Left renal pelvis (tissue), 4 donors: ENCODE results near the gene RNF212. TPM values are rescaled to one million over a fixed set of nuclear protein-coding genes. Genes with fewer than 3 reads are reported as not detected.

Source experiments
- DNase-seq, 4 donors: peaks; one replicate each; pipeline ENCODE4 v3.0.0-alpha.2; 2013; ENCODE audit warnings: low read depth in 4 of 4, low spot score in 3 of 4
- polyA plus RNA-seq, 4 donors: library from polyadenylated mRNA; unstranded; fragments of 120-200 nt; gene quantifications; one replicate each; pipeline ENCODE4 v1.2.1, GENCODE V29; 2013; ENCODE audit not compliant: insufficient read length in 4 of 4

RNF212 gene
- polyA plus RNA-seq, 4 donors, result 10.5 to 19.2 (median 15.8) TPM

DNA sequence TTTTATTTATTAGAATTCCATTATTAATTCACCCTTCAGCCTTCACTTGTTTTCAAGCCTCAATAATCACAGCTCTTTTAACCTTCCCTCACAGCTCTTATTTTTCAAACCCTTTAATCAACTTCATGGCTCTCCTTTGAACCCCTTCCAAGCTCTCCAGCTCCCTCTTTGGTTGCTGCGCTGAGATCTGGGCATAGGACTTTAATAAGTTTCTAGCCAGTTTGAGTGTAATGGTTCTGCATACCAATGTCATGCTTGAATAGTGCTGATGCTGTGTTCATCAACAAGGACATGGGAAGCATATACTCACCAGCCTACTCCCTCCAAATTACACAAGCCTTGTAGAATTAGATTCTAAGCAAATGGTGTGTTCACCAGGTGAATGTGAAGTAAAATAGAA is 3.5 kb upstream of the RNF212 start:
- peak in 1 of 4 donors; percentile 48 for DNase-seq

DNA sequence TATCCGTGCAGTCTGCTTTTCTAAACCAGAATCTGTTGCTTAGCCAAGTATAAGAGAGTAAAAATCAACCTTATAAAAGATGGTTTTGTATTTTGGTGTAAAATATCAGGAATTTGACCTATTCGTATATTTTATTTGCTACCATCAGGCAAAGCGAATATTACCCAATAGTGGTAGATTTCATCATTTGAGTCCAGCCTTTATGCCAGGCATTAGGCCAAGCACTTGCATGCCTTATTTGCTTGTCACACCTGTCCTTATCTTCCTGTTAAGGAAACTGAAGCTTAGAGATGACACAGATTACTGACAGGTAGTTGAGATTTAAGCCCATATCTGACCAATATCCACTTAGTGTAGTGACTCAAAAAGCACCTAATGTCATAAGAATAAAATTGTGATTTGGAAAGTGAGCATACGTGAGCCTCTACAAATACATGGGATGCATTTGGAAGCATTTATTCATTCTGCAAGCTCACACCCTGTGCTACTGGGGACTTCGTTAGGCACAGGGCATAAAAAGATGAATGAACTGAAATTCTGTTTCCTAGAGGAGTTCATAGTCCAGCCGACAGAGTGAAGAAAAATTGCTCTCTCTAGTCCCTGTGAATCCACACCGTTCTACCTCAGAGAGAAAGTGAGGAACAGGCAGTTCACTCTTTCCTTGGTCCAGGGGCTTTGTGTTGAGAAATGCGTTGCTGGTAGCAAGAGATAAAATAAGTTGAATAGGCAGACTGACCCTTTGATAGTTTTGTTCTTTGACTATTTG is 2.3 kb upstream of the RNF212 start:
- DNase-seq, result no peak

GRCh38 chr4:1112821-1113182 is 562 bp downstream of the RNF212 start:
- no peak for DNase-seq

DNA sequence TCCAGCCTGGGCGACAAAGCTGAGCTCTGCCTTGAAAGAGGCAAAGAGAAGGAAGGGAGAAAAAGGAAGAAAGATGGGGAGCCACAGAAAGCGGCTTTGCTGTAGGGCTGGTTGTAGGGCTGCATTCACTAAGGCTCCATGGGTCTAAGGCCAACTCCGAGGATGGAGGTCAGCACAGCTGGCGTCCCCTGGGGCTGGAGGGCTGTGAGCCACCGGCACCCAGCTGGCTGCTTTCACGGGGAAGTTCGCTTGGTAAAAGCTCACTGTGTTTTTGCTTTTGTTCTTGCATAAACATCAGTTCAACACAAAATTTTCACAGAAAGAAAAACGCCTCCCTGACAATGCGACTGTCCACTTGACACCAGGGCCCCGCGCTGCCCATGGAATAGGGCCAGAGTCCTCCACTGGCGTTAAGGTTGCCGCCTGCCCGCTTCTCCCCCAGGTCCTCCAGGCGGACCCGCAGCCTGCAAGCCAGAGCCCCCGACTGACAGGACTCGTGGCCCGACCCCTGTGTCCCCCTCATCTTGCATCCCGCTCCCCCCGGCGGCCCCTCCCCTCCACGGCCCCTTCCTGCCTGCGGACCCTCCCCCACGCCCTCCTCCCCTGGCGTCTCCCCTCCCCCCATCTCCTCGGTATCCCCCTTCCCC is 1.1 kb downstream of the RNF212 start:
- DNase-seq, result no peak

- no peak for DNase-seq
Measured at GRCh38 chr4:1111259-1111809, 2.0 kb downstream of the RNF212 start.

DNA sequence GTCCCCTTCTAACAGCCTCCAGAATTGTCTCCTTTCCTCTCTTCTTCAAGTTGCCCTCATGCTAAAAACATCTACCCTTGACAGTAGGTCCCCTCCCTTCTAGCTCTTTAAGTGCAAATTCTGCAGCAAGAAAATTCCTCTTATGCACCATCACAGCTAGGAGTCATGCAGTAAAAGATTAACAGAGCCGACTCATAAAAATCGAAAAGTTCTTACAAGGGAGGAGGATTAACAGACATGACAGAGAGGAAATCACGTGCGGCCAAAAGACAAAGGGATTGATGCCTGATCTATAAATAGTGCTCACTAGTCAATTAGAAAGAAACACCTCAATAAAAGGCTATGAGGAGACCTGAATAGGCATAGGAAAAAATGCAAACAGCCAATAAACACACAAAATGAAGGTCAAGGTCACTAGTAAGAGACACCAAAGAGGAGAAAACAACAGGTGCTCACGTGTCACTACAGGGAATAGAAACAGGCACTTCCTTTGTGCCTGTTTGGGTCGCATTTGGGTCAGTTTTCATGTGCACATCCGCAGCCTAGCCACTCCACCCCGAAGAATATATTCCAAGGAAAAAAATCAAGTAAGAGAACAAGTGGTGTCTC is 3.4 kb downstream of the RNF212 start:
- DNase-seq, result peak in 1 of 4 donors; percentile 41

DNA sequence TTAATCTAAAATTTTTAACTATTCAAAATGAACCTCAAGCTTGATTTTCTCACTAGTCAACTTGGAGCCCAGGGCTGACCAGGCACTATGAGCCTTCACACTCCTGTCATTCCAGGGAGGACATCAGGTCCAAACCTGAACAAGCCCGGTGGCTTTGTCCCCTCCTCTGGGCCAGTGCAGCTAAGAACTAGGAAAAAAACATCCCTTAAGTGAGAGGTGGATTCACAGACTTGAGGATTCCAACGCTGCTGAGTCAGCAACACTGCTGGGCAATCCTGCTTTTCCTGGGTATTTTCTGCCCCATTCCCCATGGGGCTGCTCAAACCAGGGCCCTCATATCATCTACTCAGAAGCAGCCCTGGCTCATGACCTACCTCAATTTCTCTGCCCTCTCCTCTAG is 4.0 kb downstream of the RNF212 start:
- DNase-seq, result no peak

DNA sequence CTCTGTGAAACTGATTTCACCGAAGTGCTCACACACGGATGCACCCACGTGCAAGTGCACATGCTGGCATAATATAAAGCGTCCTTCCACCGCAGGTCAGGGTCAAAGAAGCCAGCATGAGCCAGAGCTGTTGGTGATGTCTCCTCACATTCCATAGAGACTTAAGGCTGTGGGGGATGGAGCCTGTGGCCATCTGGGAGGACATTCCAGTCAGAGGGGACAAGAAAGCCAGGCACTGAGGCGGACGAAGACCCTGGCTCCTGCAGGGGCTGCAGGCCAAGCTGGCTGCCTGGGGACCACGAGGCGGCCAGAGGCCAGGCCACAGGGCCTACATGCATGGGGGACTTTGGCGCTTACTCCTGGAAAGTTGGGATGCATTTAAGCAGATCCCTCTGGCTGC is 7.7 kb downstream of the RNF212 start:
- DNase-seq, result no peak

GRCh38 chr4:1105067-1105466 is 8.3 kb downstream of the RNF212 start:
- DNase-seq, result no peak

GRCh38 chr4:1104647-1105046 is 8.7 kb downstream of the RNF212 start:
- no peak for DNase-seq

DNA sequence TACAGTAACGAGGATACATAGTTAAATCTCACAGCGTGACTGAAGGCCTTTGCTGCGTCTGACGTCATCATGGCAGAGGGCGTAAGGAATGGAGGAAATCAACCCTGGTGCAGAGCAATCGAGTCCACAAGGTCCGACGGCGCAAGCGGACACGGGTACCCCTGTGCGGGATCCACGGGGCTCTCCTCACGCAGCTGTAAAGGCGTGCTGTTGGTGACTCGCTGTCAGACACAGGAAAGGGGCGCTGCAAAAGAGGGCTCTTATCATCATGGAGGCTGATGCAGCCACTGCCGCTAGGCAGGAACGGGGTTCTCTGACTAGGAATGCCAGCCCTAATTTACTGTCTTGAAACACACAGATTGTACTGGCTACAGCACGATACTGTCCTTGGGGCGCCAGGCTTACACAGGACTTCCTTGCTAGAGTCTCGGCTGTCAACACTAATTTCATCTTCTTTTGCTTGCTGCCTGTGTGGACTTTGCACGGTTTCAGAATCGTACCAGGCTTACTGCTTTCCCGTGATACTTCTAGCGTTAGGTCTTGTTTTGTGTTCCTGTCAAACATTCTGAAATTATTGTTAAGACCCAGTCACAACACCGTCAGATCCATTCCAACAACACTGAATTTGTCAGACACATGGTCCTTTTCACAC is 13.6 kb downstream of the RNF212 start:
- DNase-seq, result no peak

DNA sequence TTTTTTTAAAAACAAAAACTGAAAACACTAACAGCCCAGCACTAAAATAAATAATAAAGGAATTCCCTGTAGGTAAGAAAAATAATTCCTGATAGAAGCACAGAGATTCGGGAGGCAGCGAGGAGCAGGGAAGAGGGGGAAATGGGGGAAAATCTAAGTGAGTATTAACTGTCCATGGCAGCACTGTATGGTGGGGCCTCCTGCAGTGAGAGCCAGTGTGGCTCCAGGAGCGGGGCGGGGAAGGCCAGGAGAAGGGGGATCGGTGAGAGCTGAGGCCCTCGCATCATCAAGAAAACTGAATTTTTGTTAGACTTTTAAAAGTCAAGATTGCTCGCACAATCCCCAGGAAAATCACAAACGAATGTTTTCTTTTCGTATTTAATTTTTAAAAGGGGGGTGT is 14.1 kb downstream of the RNF212 start:
- no peak for DNase-seq

GRCh38 chr4:1098311-1098925 is 14.9 kb downstream of the RNF212 start:
- no peak for DNase-seq

DNA sequence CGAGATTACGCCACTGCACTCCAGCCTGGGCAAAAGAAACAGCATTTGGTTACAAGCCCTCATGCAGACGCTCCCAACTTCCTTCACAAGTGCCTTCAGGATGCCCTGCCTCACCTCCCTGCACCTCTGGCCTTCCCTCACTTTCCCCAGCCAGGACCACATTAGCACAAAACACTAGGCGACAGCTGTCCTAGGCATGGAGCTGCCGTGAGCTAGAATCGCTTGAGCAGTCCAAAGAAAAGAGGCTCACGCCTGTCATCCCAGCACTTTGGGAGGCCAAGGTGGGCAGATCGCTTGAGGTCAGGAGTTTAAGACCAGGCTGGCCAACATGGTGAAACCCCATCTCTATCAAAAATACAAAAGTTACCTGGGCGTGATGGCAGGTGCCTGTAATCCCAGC is 15.8 kb downstream of the RNF212 start:
- no peak for DNase-seq

DNA sequence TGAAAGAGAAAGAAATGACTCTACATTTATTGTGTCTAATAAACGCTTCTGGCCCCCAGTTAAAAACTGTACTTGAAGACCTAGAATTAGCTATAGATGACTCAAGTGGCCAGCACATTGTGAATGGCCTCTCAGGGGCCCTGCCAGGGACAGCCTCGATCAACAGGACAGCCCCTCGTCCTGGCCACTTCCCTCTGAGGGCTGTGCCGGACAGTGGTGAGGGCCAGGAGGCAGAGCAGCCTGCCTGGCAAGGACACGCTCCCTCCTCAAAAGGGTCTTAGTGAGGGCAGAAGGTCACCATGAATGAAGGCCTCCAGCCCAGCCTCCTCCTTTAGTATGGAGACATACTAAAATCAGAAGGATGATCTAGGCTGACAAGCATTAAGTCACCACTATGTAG is 16.5 kb downstream of the RNF212 start:
- no peak for DNase-seq

GRCh38 chr4:1094336-1094690 is 19.1 kb downstream of the RNF212 start:
- no peak for DNase-seq

DNA sequence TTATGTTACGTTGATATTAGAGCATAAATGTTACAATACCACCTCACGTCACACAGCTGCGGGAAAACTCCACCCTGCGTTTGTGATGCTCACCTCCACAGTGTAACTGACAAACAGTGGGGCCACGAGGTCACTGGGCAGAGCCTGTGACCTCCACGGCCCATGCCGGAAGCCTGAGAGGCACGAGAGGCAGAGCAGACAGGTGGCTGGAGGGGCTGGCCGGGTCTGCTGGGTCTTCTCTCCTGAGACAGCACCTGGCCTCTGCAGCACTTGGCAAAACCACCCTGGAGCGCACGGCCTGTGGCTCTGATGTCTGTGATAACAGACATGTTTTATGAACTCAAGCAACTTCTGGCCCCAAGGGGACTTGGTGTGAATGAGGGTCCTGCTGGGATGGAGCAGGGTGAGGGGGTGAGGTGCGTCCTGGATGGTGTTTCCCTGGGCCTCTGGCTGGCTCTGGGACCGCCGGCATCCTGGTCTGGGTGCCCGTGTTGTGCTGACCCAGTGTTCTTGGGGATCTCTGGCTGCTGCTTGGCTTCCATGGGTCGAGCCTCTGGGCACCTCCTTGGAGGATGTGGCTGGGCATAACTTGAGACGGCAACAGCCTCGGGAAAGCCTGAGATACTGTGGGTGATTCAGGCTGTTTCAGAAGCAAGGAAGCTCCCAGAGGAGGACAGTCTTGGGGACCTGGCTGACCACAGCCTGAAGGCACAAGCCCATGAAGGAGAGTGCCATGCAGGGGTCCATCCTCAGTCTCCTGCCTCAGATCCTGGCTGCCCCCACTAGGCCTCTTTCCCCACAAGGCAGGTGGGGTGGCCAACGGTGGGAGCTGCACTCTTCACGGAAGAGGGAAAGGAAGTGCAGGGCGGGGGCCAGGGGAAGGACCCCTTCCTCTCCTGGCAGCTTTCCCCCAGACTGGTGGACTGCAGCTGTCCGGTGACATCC is 19.7 kb downstream of the RNF212 start:
- no peak for DNase-seq

DNA sequence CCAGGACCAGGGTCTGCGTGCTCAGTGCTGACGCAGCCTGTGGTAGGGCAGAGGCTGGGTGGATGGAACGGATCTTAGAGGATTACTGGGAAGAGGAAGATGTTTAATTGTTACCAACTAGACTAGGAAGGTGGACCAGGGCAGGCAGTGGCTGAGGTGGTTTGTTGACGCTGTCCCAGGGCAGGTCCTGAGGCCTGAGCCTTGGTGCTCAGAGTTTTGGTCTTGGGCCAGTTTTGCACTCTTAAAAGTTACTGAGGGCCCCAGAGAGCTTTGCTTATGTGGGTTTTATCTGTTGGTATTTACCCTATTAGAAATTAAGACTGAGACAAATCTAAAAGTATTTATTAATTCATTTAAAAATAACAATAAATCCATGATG is 20.4 kb downstream of the RNF212 start:
- no peak for DNase-seq

- DNase-seq, result no peak
Measured at GRCh38 chr4:1092026-1092982, 21.1 kb downstream of the RNF212 start.
